ENCODE data around the gene ANAPC5.
"Not testable (repeated sequence)": the region's sequence is repeated elsewhere in the genome, so short reads cannot be mapped to it uniquely, and the experiment has no call there.

The ANAPC5 gene

DNA sequence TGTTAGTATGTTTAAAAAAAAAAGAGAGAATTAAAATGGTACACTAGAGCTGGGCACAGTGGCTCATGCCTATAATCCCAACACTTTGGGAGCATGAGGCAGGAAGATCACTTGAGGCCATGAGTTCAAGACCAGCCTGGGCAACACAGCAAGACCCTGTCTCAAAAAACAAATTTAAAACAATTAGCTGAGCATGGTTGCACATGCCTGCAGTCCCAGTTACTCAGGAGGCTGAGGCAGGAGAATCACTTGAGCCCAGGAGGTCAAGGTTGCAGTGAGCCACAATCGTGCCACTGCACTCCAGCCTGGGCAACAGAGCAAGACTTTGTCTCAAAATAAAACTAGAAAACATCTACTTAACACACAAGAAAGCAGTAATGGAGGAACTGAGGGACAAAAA lies 42.0 kb downstream of the ANAPC5 start:
- DNase-seq (ENCODE audit: low read depth in 2 of 2): not testable (repeated sequence)

DNA sequence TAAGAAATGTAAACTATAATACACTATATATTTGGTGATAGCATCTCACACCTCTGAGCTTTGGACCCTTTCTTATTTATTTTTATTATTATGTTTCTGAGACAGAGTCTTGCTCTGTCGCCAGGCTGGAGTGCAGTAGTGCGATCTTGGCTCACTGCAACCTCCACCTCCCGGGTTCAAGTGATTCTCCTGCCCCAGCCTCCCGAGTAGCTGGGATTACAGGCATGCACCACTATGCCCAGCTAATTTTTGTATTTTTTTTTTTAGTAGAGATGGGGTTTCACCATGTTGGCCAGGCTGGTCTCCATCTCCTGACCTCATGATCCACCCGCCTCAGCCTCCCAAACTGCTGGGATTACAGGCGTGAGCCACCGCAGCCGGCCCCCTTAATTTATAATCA lies 44.8 kb downstream of the ANAPC5 start:
- not testable (repeated sequence) for DNase-seq (ENCODE audit: low read depth in 2 of 2)

DNA sequence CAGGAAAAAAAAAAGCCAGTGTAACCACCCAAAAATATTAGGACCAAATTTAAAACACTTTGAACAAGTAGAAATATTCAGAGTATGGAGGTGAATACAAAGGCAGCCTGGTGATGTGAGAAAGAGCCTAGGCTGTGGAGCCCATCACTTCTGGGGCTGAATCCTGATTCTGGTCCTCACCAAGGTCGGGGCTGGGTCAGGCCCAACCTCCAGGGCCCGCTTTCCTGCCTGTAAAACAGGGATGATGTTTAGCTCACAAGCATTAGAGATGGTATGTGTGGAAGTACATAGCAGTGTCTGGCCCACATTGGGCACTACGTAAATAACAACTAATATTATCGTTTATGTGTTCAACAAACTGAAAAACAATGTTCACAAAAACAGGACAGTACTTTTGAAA lies 47.9 kb downstream of the ANAPC5 start:
- DNase-seq (ENCODE audit: low read depth in 2 of 2): no peak

DNA sequence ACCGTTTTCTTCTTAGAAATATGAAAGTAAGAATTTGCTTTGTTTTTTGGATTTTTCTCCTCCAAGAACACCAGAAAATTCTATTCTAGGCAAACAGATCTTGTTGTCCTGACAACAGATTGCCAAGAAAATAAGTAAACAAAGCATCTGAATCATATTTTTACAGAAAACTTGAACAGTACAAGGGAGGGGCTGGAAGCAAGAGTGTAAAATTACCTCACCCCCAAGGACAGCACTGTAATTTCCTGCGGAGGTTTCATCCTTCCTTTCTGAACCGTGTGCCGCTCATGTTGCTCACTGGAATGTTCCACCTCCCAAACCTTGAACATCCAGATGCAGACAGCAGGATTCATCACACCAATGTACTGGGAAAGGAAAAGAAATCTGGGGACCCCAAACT lies 50.3 kb downstream of the ANAPC5 start:
- DNase-seq (ENCODE audit: low read depth in 2 of 2): no peak

DNA sequence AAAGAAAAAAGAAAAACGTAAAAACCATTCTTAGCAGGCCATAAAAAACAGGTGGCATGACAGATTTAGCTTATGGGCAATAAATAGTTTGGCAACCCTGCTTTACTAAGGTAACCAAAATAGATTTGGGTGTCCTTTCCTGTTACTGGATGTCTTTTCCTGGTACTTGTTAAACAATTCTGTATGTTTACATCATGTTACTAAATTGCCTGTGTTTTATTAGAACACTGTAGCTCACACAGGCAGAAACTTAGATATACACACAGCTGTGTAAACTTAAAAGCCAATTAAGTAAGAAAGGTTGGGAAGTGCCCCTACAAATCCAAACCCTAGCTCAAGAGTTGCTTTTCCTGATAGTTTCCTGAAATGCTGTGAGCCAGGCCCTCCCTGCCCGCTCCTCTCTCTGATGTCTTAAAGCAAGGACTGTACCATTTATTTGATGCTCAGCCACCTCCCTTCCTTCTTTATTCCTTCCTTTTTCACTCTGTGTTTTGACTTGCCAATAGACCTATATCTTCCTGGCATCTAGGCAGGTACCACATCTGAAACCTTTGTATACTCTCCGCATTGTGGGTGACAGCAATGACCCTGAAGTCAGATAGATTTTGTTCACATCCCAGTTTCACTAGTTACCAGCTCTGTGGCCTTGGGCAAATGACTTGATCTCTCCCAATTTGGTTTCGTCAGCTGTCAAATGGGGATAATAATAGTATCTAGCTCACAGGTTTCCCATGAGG lies 52.0 kb downstream of the ANAPC5 start:
- no peak for DNase-seq (ENCODE audit: low read depth in 2 of 2)

DNA sequence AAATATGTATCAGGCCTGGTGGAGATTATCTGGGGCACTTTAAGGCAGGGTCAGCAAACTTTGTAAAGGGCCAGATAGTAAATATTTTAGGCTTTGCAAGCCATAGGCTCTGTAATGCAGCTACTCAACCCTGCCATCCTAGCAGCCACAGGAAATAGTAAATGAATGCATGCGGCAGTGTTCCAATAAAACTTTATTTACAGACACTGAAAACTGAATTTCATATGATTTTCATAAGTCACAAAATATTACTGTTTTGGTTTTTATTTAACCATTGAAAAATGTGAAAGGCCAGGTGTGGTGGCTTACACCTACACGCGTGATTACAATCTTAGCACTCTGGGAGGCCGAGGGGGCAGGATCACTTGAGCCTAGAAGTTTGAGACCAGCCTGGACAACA lies 52.5 kb downstream of the ANAPC5 start:
- no peak for DNase-seq (ENCODE audit: low read depth in 2 of 2)

DNA sequence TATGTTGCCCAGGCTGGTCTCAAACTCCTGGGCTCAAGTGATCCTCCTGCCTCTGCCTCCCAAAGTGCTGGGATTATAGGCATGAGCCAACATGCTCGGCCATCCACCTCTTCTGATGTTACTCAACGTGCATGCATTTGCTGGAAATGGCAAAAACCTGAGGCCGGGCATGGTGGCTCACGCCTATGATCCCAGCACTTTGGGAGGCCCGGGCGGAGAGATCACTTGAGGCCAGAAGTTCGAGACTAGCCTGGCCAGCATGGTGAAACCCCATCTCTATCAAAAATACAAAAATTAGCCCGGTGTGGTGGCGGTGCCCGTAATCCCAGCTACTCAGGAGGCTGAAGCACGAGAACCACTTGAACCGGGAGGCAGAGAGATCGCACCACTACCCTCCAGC lies 53.8 kb downstream of the ANAPC5 start:
- not testable (repeated sequence) for DNase-seq (ENCODE audit: low read depth in 2 of 2)

DNA sequence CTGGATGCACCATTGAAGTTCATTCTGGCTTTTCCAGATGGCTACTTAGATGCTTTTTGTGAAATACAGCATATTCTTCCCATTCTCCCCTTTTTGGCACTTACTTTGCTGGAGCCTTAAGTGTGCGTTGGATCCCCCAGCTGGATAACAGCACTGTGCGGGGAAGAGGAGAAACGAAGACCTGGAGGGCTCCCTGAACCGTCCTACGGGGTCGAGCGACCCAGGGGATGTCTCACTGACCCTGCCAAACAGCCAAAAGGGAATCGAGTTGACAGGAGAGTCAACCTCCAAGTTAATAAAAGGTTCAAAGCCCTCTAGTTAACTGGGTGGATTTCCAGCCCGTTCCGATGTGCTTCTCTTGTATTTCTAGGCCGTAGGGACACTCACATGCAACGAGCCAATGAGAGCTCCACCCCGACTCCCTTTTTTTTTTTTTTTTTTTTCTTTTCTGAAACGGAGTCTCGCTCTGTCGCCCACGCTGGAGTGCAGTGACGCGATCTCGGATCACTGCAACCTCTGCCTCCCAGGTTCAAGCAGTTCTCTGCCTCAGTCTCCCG lies 54.7 kb downstream of the ANAPC5 start:
- DNase-seq (ENCODE audit: low read depth in 2 of 2): peak in 1 of 2 experiments; percentile 59

DNA sequence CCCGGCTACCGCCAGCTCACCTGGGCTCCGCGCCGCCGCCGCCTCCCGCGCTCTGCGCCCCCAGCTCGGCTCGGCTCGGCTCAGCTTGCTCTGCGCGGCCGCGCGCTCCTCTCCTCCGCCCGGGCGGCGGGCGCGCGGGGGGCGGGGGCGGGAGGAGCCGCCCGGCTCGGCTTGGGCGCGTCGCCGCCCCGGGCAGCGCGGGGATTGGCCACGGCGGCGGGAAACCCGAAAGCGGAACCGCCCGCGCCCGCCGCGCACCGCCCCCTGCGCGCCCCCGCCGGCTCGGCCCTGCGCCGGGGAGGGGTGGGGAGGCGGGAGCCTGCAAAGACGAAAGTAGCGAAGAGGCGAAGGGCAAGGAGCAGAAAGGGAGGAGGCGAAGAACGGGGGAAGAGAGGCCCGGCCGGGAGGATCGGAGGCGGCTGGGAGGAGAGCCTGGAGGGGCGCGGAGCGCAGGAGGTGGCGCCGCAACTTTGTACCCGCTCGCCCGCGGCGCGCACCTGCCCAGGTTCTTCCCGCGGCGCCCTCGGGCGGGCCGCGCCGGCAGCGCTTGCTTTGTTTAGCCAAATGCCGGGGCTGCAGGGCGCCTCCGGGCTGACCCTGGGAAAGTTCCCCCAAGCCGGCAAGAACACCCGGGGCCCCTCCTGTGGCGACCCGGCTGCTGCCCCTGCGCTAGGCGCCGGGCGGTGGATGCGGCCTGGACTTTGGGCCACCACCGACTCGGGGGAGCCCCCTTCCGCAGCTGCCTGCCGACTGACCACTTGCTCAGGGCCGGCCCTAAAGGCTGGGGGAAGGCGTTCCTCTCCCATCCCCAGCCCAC lies 55.4 kb downstream of the ANAPC5 start, which contains the start of gene CAMKK2:
Gene CAMKK2, minus strand, starts transcription at position 92 of the 817 bp plus-strand sequence. CDS start 22,183 bp downstream, outside the sequence.
- DNase-seq (ENCODE audit: low read depth in 2 of 2): peak; percentile 73 to 75

DNA sequence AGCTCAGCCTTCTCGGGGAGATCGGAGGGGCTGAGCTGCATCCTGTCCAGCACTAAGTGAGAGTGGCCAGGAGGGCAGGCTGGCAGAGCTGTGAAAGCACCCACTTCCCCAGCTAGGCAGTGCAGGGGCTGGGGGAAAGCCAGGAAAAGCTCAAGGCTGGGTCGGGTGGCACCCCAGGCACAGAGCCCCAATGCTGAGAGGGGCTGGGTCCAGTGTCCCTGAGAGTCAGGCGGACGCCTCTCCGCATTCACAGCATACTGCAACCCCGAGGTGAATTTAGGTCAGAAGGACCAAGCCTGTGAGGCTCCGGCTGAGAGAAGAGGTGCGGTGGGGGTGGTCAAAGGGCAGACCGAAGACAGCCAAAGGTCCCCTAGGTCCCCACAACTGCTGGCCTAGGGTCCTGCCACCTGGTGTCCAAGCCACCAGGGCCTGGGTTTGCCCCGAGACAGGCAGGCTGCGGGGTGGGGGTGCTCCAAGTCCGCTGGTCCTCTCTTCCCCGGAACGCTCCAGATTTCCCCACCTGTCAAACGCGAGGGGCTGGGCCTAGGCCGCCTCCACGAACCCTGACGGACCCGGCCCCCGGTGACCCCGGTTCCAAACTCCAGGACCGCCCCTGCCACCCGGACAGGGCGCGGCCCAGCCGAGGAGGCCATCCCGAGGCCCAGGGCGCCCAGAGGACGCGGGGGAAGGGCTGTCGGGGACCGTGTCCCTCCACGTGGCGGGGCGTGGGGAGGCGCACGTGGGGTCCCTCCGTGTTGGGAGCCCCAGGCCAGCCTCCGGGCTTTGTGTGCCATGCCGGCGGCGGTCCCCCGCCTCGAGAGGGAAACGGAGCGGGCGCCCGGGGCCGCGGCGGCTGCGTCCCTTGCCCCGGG lies 56.2 kb downstream of the ANAPC5 start:
- peak in 1 of 2 experiments; percentile 33 for DNase-seq (ENCODE audit: low read depth in 2 of 2)

DNA sequence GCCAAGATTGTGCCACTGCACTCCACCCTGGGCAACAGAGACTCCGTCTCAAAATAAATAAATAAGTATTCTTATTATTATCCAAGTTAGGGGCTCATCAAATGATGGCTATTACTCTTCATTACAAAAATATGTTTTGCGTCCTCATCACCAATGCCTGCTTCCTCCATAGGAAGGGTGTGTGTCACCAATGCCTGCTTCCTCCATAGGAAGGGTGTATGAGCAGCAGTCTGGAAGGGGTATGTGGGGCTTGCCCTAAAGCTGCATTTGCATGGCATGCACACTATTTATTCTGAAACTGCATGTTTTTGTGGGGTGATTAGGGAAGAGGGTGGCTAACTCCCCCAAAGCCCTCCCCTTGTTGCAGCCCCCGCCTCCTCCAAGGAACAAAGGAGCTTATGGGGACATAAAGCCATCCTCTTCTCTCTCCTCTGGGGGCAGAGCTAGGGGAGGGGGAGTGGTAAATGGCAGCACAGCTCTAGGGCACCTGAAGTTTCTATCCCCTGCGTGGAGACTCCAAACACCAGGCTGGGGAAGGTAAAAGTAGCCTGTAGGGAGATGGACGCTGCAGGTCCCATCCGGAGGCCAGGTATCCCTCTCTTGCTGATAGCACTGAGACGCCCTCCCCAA lies 57.0 kb downstream of the ANAPC5 start:
- DNase-seq (ENCODE audit: low read depth in 2 of 2): no peak

DNA sequence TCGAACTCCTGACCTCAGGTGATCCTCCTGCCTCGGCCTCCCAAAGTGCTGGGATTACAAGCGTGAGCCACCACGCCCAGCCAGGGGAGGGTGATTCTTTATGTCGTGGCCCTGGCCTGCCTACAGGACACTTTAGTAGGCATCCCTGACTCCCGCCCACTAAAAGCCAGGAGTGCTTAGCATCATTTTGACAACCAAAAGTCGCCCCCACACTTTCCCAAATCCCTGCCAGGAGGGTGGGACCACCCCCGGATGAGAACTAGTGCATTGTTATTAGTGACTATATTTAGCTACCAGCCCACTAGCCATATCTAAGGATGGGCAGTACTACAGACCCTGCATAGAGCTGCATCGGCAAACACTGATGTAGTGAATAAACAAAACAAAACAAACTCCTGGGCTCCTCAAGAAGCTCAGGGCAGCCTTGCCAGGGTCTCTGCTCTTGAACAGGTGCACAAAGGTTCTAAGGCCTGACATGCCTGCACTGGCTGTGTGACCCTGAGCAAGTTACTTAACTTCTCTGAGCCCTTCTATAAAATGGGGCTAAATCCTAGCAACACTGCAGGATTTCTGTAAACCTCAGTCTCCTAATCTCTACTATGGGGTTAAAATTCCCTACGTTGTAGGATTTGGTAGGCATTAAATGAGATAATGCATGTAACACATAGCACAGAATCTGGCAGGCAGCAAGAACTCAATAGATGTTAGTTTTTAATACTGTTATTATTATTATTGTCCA lies 57.9 kb downstream of the ANAPC5 start:
- DNase-seq (ENCODE audit: low read depth in 2 of 2): no peak

DNA sequence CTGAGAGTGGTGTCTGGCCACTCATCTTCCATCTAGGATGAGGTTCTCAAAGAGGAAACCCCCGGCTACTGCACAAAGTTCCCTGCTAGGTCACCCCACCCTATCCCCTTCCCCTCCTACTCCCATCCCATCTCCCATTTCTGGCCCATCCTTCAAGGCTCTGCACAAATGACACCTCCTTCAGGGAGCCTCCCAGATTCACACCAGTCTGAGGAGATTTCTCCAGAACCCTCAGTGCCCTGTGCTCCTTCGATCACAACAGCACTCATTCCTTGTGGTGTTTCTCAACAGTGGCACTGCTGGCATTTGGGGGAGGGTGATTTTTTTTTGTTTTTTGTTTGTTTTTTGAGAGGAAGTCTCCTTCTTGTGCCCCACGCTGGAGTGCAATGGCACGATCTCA lies 58.6 kb downstream of the ANAPC5 start:
- DNase-seq (ENCODE audit: low read depth in 2 of 2): no peak

DNA sequence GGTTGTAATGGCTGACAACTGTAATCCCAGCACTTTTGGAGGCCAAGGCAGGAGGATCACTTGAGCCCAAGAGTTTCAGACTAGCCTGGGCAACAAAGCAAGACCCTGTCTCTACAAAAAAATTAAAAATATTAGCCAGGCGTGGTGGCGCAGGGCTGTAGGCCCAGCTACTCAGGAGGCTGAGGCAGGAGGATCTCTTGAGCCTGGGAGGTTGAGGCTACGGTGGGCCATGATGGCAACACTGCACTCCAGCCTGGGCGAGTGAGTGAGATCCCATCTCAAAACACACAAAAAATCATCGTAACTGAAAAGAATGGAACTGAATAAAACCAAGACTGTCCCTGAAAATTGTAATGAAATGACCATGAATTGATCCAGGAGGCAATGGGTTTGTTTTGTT lies 61.8 kb downstream of the ANAPC5 start:
- no peak for DNase-seq (ENCODE audit: low read depth in 2 of 2)

DNA sequence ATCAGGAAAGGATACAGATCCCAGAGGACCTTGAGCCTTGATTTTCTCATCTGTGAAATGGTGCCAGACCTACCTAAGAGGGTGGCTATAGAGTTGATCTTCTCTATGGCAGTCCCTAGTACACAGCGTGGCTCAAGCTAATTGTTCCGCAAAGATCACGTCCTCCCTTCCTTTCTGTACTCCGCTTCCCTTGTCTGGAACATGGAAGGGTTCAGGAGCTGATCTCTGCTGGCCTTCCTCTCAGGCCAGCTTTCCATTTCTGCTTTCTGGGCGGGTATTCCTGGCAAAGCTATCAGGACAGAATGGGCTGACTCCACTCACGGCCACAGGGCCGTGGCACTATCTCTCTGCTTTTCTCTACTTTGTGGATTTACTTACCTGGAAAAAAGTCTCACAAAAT lies 62.2 kb downstream of the ANAPC5 start:
- no peak for DNase-seq (ENCODE audit: low read depth in 2 of 2)

DNA sequence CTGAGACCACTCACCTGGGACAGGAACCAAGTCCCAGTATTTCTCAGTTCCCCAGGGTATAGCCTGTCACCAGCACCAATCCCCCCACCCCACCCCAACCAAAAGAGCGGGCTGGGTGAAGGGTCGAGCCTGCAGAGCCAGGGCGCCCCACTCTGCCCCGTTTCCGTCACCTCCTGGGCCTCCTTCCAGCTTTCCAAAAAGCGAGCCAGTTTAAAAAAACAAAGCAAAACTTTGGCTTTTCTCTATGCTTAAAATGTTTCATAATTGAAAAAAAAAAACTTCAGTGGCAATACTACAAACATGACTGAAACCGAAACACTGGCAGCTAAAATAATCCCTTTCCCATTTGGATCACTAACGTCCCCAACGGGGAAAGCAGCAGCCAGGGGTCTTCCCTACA lies 63.2 kb downstream of the ANAPC5 start:
- DNase-seq (ENCODE audit: low read depth in 2 of 2): no peak

DNA sequence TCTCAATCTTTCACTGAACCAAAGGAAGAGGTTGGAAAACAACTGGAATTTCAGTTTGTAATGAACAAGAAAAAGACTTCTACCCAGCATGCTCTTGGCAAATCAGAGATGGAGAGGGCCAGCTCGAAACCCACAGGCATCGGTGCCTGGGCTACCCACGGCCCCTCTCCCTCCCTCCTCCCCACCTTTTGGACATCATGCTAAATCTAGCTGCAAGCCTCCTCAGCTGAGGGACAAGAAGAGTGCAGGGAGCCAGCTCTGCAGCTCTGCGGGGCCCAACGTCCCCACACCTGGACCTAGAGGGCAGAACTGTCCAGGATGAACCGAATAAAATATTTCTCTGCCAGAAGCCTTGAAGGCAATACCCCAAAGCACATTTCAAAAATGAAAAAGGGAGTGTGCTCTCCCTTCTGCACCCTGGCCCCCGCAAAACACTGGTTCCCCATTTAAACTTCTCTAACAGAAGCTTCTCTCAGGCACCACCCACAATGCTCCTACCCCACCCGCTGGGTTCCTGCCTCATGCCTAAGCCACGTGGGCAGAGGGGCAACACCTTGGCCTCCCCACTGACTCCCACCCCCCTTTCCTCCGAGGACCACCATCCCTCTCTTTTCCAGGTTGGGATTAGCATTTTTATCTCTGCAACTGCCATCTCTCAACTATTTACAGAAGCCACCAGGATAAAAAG lies 63.9 kb downstream of the ANAPC5 start:
- DNase-seq (ENCODE audit: low read depth in 2 of 2): no peak

DNA sequence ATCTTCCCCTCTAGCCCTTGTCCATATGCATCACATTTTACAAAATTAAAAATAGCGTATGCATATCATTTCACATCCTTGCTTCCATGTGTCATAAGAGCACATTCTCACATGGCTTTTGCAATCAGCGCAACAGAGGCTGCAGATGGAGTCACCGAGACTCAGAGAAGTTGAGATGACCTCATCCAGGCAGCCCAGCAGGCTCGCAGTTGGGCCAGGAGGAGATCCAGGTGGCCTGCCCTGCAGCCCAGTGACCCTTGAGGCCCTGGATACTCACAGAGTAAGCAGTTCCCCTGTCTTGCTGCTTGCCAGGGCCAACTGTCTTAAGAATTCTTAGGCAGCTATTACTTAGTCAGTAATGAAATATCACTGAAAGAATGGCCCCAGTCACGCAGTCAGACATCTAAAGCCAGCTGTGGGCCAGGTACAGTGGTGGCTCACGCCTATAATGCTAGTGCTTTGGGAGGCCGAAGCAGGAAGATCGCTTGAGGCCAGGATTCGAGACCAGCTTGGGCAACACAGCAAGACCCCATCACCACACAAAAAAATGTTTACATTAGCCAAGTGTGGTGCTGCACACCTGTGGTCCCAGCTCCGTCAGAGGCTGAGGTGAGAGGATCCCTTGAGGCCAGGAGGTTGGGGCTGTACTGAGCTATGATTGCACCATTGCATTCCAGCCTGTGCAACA lies 64.8 kb downstream of the ANAPC5 start:
- DNase-seq (ENCODE audit: low read depth in 2 of 2): no peak

DNA sequence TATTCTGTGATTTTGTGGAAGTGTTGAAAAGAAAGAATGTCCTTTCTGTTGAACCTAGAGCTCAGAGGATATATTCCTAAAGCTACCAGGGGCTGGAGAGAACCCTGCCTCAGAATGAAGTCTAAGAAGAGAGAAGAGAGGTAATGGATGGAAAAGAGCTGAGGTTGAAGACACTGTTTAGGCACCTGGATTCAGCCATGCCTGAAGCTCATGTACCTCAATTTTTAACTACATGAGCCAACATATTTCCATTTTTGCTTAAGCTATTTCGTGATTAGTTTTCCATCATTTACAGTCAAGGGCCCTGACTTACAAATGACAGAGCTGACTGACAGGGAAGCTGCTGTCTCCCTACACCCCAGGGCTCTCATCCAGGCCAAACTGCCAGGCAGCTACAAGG lies 66.4 kb downstream of the ANAPC5 start:
- DNase-seq (ENCODE audit: low read depth in 2 of 2): no peak

Measured in stimulated activated CD4-positive, alpha-beta T cell treated with anti-CD3 and anti-CD28 coated beads, Interleukin-12 subunit alpha, Interleukin-12 subunit beta, amount 100 ng/mL, for 24 hours (primary cell).